Measurements from ENCODE around the gene KNSTRN. TPM values are rescaled to one million over a fixed set of nuclear protein-coding genes. Genes with fewer than 3 reads are reported as not detected.

Gene KNSTRN
- total and polyA plus RNA-seq, 7 donors: 5.0 to 18.9 (median 6.8) TPM

- Histone ChIP-seq H3K4me1 (peaks cover 0 to 23% (median 21%) of the 10 kb centered on the region in 4 donors), H3K27ac (no peak overlapping the region), H3K27me3 (no peaks in the 10 kb centered on the region), H3K9me3 (no peaks in the 10 kb centered on the region), H3K4me3 (no peak overlapping the region), H3K36me3 (no peaks in the 10 kb centered on the region)
- intact Hi-C loops (cut with DNase I): no loop called here
- WGBS, 2 donors: 92 to 95% methylated on average over 5 of the region's 5 CpGs
- DNase-seq: no peak
- TF ChIP-seq, protein P1, sequence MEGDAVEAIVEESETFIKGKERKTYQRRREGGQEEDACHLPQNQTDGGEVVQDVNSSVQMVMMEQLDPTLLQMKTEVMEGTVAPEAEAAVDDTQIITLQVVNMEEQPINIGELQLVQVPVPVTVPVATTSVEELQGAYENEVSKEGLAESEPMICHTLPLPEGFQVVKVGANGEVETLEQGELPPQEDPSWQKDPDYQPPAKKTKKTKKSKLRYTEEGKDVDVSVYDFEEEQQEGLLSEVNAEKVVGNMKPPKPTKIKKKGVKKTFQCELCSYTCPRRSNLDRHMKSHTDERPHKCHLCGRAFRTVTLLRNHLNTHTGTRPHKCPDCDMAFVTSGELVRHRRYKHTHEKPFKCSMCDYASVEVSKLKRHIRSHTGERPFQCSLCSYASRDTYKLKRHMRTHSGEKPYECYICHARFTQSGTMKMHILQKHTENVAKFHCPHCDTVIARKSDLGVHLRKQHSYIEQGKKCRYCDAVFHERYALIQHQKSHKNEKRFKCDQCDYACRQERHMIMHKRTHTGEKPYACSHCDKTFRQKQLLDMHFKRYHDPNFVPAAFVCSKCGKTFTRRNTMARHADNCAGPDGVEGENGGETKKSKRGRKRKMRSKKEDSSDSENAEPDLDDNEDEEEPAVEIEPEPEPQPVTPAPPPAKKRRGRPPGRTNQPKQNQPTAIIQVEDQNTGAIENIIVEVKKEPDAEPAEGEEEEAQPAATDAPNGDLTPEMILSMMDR (IDR thresholded peaks at IDR 0.05): no peak
- no peak for TF ChIP-seq POLR2A (IDR thresholded peaks at IDR 0.05)
- no peak for TF ChIP-seq EP300 (IDR thresholded peaks at IDR 0.05)
- no peak for TF ChIP-seq POLR2AphosphoS5 (IDR thresholded peaks at IDR 0.05)
Measured at GRCh38 chr15:40365016-40365415, 17.5 kb upstream of the KNSTRN start.

- no peak for TF ChIP-seq POLR2AphosphoS5 (IDR thresholded peaks at IDR 0.05)
- no peak for TF ChIP-seq POLR2A (IDR thresholded peaks at IDR 0.05)
- H3K27ac ChIP-seq: peak overlapping the region in 2 of 4 donors; percentile 76 to 82
- DNase-seq: no peak
- no peaks in the 10 kb centered on the region for H3K27me3 ChIP-seq
- intact Hi-C loops (cut with DNase I): loop anchor here (2.0 kb wide), 1 partner anchor 45 kb away; no protein-coding TSS in a partner anchor
- H3K4me3 ChIP-seq: no peak overlapping the region
- no peaks in the 10 kb centered on the region for H3K9me3 ChIP-seq
- WGBS, 2 donors: 89 to 93% methylated on average over 11 of the region's 11 CpGs
- no peaks in the 10 kb centered on the region for H3K36me3 ChIP-seq
- peaks cover 0 to 23% (median 21%) of the 10 kb centered on the region in 4 donors for H3K4me1 ChIP-seq
Measured at GRCh38 chr15:40365624-40366456, 16.7 kb upstream of the KNSTRN start.

DNA sequence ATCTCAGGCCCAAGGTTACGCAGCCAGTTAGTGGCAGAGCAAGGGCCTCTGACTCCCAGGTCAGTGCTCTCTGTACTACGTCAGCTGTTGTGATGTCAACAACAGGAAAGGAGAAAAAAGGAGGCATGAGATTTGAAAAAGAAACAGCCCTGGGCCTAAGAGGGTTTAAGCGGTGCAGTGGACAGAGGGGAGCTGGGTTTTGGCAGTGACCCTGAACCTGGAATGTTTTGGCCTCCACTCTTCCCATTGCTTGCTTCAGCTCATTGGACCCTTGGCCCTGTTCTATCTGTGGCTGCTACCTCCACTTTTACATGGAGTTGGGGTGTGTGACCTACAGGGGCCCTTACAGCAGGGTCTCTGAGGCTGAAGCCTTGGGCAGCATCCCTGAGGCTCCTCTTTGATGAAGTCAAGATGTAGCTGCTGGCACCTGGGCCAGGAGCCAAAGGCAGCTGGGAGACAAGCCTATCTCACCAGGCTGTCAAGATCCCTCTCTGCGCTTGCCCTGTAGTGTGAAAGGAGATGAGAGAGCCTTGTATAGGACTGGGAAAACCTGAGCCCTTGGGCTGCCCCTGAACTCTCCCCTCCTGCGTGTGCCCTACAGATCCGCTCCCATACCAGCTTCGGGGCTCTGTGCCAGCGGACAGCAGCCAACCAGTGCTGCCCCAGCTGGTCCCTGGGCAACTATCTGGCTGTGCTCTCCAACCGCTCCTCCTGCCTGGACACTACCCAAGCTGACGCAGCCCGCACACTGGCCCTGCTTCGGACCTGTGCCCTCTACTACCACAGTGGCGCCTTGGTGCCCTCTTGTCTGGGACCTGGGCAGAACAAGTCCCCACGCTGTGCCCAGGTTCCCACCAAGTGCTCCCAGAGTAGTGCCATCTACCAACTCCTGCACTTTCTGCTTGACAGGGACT lies 15.8 kb upstream of the KNSTRN start:
- Histone ChIP-seq H3K27ac (peak overlapping the region in 3 of 4 donors; percentile 73 to 82 (median 76)), H3K4me3 (no peak overlapping the region), H3K36me3 (no peaks in the 10 kb centered on the region), H3K4me1 (peaks cover 0 to 23% (median 21%) of the 10 kb centered on the region in 4 donors), H3K9me3 (no peaks in the 10 kb centered on the region), H3K27me3 (no peaks in the 10 kb centered on the region)
- 78 to 95% methylated on average over 14 of the region's 14 CpGs for WGBS, 2 donors
- intact Hi-C loops (cut with DNase I): loop anchor here (2.0 kb wide), 1 partner anchor 46 kb away; no protein-coding TSS in a partner anchor
- DNase-seq: peak; percentile 89
- no peak for TF ChIP-seq EP300 (IDR thresholded peaks at IDR 0.05)
- peak in 2 of 4 donors; percentile 48 to 57 for TF ChIP-seq POLR2AphosphoS5 (IDR thresholded peaks at IDR 0.05)

- Histone ChIP-seq H3K4me1 (peaks cover 0 to 23% (median 21%) of the 10 kb centered on the region in 4 donors), H3K9me3 (no peaks in the 10 kb centered on the region), H3K4me3 (peak overlapping the region in 3 of 4 donors; percentile 34 to 48 (median 41)), H3K36me3 (no peaks in the 10 kb centered on the region), H3K27me3 (no peaks in the 10 kb centered on the region), H3K27ac (peak overlapping the region in 3 of 4 donors; percentile 73 to 82 (median 76))
- no peak for DNase-seq
- TF ChIP-seq POLR2A (IDR thresholded peaks at IDR 0.05): no peak
- no peak for TF ChIP-seq POLR2AphosphoS5 (IDR thresholded peaks at IDR 0.05)
- no peak for TF ChIP-seq EP300 (IDR thresholded peaks at IDR 0.05)
- TF ChIP-seq, protein P1 (IDR thresholded peaks at IDR 0.05): no peak
- WGBS, 2 donors: 64 to 71% methylated on average over 5 of the region's 5 CpGs
- intact Hi-C loops (cut with DNase I): loop anchor here (2.0 kb wide), 1 partner anchor 47 kb away; no protein-coding TSS in a partner anchor
Measured at GRCh38 chr15:40367371-40367685, 15.2 kb upstream of the KNSTRN start.

GRCh38 chr15:40367686-40368611 lies 14.6 kb upstream of the KNSTRN start:
- Histone ChIP-seq H3K27ac (peak overlapping the region; percentile 25 to 82 (median 74)), H3K4me1 (peaks cover 0 to 23% (median 21%) of the 10 kb centered on the region in 4 donors), H3K27me3 (no peaks in the 10 kb centered on the region), H3K4me3 (peak overlapping the region in 3 of 4 donors; percentile 34 to 48 (median 41)), H3K9me3 (no peaks in the 10 kb centered on the region), H3K36me3 (no peaks in the 10 kb centered on the region)
- intact Hi-C loops (cut with DNase I): loop anchor here (1.0 to 2.0 kb wide), 3 partner anchors 24 to 53 kb away; no protein-coding TSS in a partner anchor
- peak; percentile 92 for DNase-seq
- 9% methylated on average over 91 of the region's 91 CpGs for WGBS, 2 donors
- TF ChIP-seq, protein P1 (IDR thresholded peaks at IDR 0.05): peak; percentile 70 to 80 (median 76)
- no peak for TF ChIP-seq EP300 (IDR thresholded peaks at IDR 0.05)
- no peak for TF ChIP-seq POLR2A (IDR thresholded peaks at IDR 0.05)
- peak in 2 of 4 donors; percentile 22 to 46 for TF ChIP-seq POLR2AphosphoS5 (IDR thresholded peaks at IDR 0.05)
